Mesendoderm (in vitro differentiated cells): ENCODE measurements around the gene RC3H1.
A peak's percentile ranks its signal among the peaks of the same experiment; 100 is the strongest.

Source experiments
- DNase-seq: peaks from one replicate; pipeline ENCODE4 v3.0.0; 2013
- H2AK5ac ChIP-seq: 2 replicates; pipeline ENCODE4 v1.6.1; 2013; ENCODE audit warnings: low read length, inconsistent platforms
- H2BK120ac ChIP-seq: 2 replicates; pipeline ENCODE4 v1.6.1; 2013; ENCODE audit warnings: low read depth, mild to moderate bottlenecking, low read length, moderate library complexity, mixed read lengths
- H2BK15ac ChIP-seq: replicated peaks from 2 replicates; pipeline ENCODE4 v1.6.1; 2013; ENCODE audit warnings: low read depth, mild to moderate bottlenecking, moderate library complexity
- H2BK5ac ChIP-seq: 2 replicates; pipeline ENCODE4 v1.6.1; 2013; ENCODE audit warnings: low read length, inconsistent platforms
- H3K18ac ChIP-seq: 2 replicates; pipeline ENCODE4 v1.6.1; 2013; ENCODE audit warnings: mild to moderate bottlenecking, low read length, mixed read lengths
- H3K23ac ChIP-seq: one replicate; pipeline ENCODE4 v1.6.1; 2013; ENCODE audit warnings: low read length
- H3K27ac ChIP-seq: 2 replicates; pipeline ENCODE4 v1.5.1; 2013; ENCODE audit warnings: low read depth, mild to moderate bottlenecking, inconsistent platforms, low read length, moderate library complexity
- H3K27me3 ChIP-seq: 2 replicates; pipeline ENCODE4 v1.6.1; 2013; ENCODE audit warnings: low read length, control low read depth, mild to moderate bottlenecking, inconsistent platforms; ENCODE audit not compliant: insufficient read depth, poor library complexity
- H3K36me3 ChIP-seq: 2 replicates; pipeline ENCODE4 v1.6.1; 2013; ENCODE audit warnings: low read length, inconsistent platforms; ENCODE audit not compliant: control insufficient read depth, insufficient read depth
- H3K4ac ChIP-seq: one replicate; pipeline ENCODE4 v1.6.1; 2013; ENCODE audit warnings: low read depth, mild to moderate bottlenecking, low read length, moderate library complexity
- H3K4me1 ChIP-seq: 2 replicates; pipeline ENCODE4 v1.6.1; 2013; ENCODE audit warnings: low read depth, low read length, inconsistent platforms; ENCODE audit not compliant: control insufficient read depth
- H3K4me2 ChIP-seq: 2 replicates; pipeline ENCODE4 v1.6.1; 2013; ENCODE audit warnings: low read length
- H3K4me3 ChIP-seq: 2 replicates; pipeline ENCODE4 v1.5.1; 2013; ENCODE audit warnings: mild to moderate bottlenecking, low read length
- H3K56ac ChIP-seq: one replicate; pipeline ENCODE4 v1.6.1; 2013; ENCODE audit warnings: low read length
- H3K79me1 ChIP-seq: 2 replicates; pipeline ENCODE4 v1.6.1; 2013; ENCODE audit warnings: low read length, inconsistent platforms
- H3K79me2 ChIP-seq: 2 replicates; pipeline ENCODE4 v1.6.1; 2013; ENCODE audit warnings: mild to moderate bottlenecking, low read length; ENCODE audit not compliant: control insufficient read depth, insufficient read depth
- H3K9ac ChIP-seq: 2 replicates; pipeline ENCODE4 v1.6.1; 2013; ENCODE audit warnings: low read length, inconsistent platforms
- H4K5ac ChIP-seq: one replicate; pipeline ENCODE4 v1.6.1; 2013; ENCODE audit warnings: low read length
- H4K8ac ChIP-seq: one replicate; pipeline ENCODE4 v1.6.1; 2013; ENCODE audit warnings: low read depth, mild to moderate bottlenecking, control low read depth, low read length, moderate library complexity
- WGBS: extraction: QIAGEN DNeasy Blood & Tissue Kit; methylation state at CpG from one replicate; pipeline ENCODE4 v1.1.7; 2013; ENCODE audit warnings: low lambda C conversion rate, missing lambda C conversion rate; ENCODE audit not compliant: insufficient coverage; ENCODE audit errors: extremely low coverage; 5-methylcytosine and 5-hydroxymethylcytosine counted together

RC3H1 gene

DNA sequence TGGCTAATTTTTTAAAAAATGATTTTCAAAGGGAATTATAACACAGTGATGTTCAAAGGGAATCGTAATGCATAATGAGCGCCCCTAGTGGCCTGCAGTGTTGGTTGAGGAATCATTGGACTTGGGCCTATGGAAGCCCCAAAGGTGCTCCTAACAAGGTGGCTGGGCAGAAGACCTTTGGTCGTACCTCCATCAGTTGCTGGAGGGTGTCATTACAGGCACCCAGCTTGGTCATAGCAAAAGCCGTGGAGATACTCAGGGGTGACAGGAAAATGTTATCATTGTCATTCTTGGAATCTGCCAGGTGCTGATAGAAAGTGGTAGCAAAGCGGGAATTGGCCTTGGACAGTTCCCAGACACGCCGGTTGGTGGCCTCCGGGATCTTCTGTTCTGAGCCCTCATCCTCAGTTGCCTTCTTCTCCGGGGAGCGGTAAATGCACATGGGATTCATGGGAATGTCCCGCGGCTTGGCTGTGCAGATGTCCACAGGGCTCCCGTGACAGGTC lies 107.7 kb downstream of the RC3H1 start:
- H2AK5ac ChIP-seq, result no peak overlapping the region
- H3K4me2 ChIP-seq, result no peak overlapping the region
- no peak overlapping the region for H4K5ac ChIP-seq
- no peak overlapping the region for H3K18ac ChIP-seq
- H2BK120ac ChIP-seq, result no peak overlapping the region
- no peaks in the 10 kb centered on the region for H3K79me2 ChIP-seq
- WGBS, result no CpG with 5 or more reads among the region's 13 CpGs
- H3K4me1 ChIP-seq, result no peaks in the 10 kb centered on the region
- H2BK5ac ChIP-seq, result no peak overlapping the region
- H3K23ac ChIP-seq, result no peak overlapping the region
- no peak overlapping the region for H3K9ac ChIP-seq
- no peak overlapping the region for H3K56ac ChIP-seq
- no peak overlapping the region for H3K4me3 ChIP-seq
- H2BK15ac ChIP-seq, result no peak overlapping the region
- no peaks in the 10 kb centered on the region for H3K79me1 ChIP-seq
- H3K27ac ChIP-seq, result no peak overlapping the region
- no peak overlapping the region for H3K4ac ChIP-seq
- H3K36me3 ChIP-seq, result no peaks in the 10 kb centered on the region
- no peak overlapping the region for H4K8ac ChIP-seq
- no peaks in the 10 kb centered on the region for H3K27me3 ChIP-seq
- peak; percentile 56 for DNase-seq

GRCh38 chr1:173913111-173913510 lies 109.0 kb downstream of the RC3H1 start:
- H3K27me3 ChIP-seq, result no peaks in the 10 kb centered on the region
- no peak overlapping the region for H3K9ac ChIP-seq
- no peaks in the 10 kb centered on the region for H3K79me1 ChIP-seq
- H3K4me1 ChIP-seq, result no peaks in the 10 kb centered on the region
- H3K23ac ChIP-seq, result no peak overlapping the region
- H3K4me2 ChIP-seq, result no peak overlapping the region
- no peak overlapping the region for H3K4me3 ChIP-seq
- no peak overlapping the region for H4K5ac ChIP-seq
- H3K27ac ChIP-seq, result no peak overlapping the region
- no peak overlapping the region for H2AK5ac ChIP-seq
- H3K56ac ChIP-seq, result no peak overlapping the region
- no CpG with 5 or more reads among the region's 3 CpGs for WGBS
- no peak overlapping the region for H2BK120ac ChIP-seq
- H4K8ac ChIP-seq, result no peak overlapping the region
- H3K4ac ChIP-seq, result no peak overlapping the region
- no peak overlapping the region for H2BK15ac ChIP-seq
- no peaks in the 10 kb centered on the region for H3K79me2 ChIP-seq
- H2BK5ac ChIP-seq, result no peak overlapping the region
- no peaks in the 10 kb centered on the region for H3K36me3 ChIP-seq
- no peak for DNase-seq
- no peak overlapping the region for H3K18ac ChIP-seq

DNA sequence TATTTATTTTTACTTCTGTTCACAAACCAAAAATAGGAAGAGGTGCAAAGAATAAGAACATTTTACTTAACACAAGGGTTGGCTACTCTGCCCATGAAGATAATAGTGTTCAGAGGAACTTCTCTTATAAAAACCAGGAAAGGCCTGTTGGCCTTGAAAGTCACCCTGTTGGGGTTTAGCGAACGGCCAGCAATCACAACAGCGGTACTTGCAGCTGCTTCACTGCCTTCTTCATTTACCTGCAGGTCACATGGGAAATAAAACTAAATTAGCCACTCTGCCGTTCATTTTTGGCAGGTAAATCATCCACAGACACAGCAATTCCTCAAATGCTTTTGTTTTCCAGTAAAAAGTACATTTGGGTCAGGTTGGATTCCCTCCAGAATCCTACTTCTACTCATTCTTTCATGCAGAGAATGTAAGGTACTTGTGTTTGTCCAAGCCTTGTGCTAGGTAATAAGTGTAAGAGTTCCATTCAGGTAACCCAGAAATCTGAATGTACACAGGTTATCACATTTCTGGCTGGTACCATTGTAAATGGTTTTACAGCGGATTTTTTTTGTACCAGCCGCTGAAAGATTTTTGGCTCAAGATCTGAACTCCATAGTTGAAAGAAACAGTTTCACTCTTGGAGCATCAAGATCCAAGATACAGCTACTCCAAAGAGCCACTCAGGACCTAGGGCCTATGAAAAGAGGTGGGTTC lies 118.2 kb downstream of the RC3H1 start:
- H2BK5ac ChIP-seq, result no peak overlapping the region
- no peak overlapping the region for H2BK15ac ChIP-seq
- no peaks in the 10 kb centered on the region for H3K79me2 ChIP-seq
- H3K27ac ChIP-seq, result no peak overlapping the region
- no peak overlapping the region for H3K4me3 ChIP-seq
- no peaks in the 10 kb centered on the region for H3K27me3 ChIP-seq
- H2BK120ac ChIP-seq, result no peak overlapping the region
- H4K5ac ChIP-seq, result no peak overlapping the region
- no peak overlapping the region for H3K23ac ChIP-seq
- no peaks in the 10 kb centered on the region for H3K36me3 ChIP-seq
- H3K4me2 ChIP-seq, result no peak overlapping the region
- H2AK5ac ChIP-seq, result no peak overlapping the region
- H3K79me1 ChIP-seq, result peaks cover 1% of the 10 kb centered on the region
- H3K4ac ChIP-seq, result no peak overlapping the region
- H3K4me1 ChIP-seq, result no peaks in the 10 kb centered on the region
- H3K18ac ChIP-seq, result no peak overlapping the region
- H3K9ac ChIP-seq, result no peak overlapping the region
- no peak overlapping the region for H4K8ac ChIP-seq
- no peak overlapping the region for H3K56ac ChIP-seq
- WGBS, result no CpG with 5 or more reads among the region's 6 CpGs
- DNase-seq, result no peak

DNA sequence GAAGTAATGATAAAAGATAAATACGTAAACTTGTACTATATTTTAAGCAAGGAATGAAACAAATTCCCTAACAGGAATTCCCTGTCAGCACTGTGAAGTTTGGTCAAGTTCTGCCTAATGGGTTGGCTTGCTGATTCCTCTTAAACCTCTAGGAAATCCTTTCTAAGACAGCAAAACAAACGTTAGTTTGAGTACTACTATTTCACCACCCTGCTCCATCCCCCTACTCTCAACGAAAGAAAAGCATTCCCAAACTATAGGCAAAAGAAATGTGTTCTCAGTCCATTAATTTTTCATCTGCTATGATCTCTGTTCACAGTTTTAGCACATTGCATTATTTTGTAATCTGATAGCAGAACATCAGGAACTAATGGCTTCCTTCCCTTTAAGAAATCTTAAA lies 121.2 kb downstream of the RC3H1 start:
- Histone ChIP-seq H3K4me3 (no peak overlapping the region), H4K8ac (no peak overlapping the region), H2BK15ac (no peak overlapping the region), H3K18ac (no peak overlapping the region), H4K5ac (no peak overlapping the region), H3K9ac (no peak overlapping the region), H3K36me3 (no peaks in the 10 kb centered on the region), H3K4me2 (no peak overlapping the region), H3K4me1 (no peaks in the 10 kb centered on the region), H2BK5ac (no peak overlapping the region), H3K79me1 (peaks cover 1% of the 10 kb centered on the region), H2AK5ac (no peak overlapping the region), H3K4ac (no peak overlapping the region), H3K56ac (no peak overlapping the region), H3K79me2 (no peaks in the 10 kb centered on the region), H2BK120ac (no peak overlapping the region), H3K27me3 (no peaks in the 10 kb centered on the region), H3K23ac (no peak overlapping the region), H3K27ac (no peak overlapping the region)
- no peak for DNase-seq
- whole genome bisulfite sequencing, result 100% methylated on average over 1 of the region's 3 CpGs

- Histone ChIP-seq H3K79me1 (peaks cover 3% of the 10 kb centered on the region), H3K4me2 (no peak overlapping the region), H4K8ac (no peak overlapping the region), H3K18ac (no peak overlapping the region), H3K4ac (no peak overlapping the region), H3K9ac (no peak overlapping the region), H3K79me2 (no peaks in the 10 kb centered on the region), H3K23ac (no peak overlapping the region), H2BK5ac (no peak overlapping the region), H3K4me1 (no peaks in the 10 kb centered on the region), H3K56ac (no peak overlapping the region), H2BK120ac (no peak overlapping the region), H3K27ac (no peak overlapping the region), H4K5ac (no peak overlapping the region), H3K27me3 (no peaks in the 10 kb centered on the region), H2BK15ac (no peak overlapping the region), H3K4me3 (no peak overlapping the region), H2AK5ac (no peak overlapping the region), H3K36me3 (no peaks in the 10 kb centered on the region)
- WGBS, result no CpG with 5 or more reads among the region's 2 CpGs
- no peak for DNase-seq
Measured at GRCh38 chr1:173900427-173900826, 121.7 kb downstream of the RC3H1 start.

DNA sequence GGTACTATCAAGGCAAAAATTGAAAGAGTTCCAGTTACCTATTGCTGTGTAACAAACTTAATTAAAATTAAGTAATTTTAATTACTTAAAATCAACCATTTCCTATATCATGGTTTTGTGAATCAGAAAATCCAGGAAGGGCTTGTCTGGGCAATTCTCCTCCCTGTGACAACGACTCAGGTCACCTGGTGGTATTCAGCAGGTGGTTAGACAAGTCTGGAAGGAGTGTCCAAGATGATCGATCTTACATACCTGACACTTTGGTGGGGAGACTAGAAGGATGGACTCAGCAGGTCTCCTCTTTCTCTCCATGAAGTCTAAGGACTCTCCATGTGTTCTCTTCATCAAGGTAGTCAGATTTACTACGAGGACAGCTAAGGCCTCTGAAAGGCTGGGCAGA lies 128.0 kb downstream of the RC3H1 start:
- H3K4ac ChIP-seq, result no peak overlapping the region
- H3K27ac ChIP-seq, result no peak overlapping the region
- H4K5ac ChIP-seq, result no peak overlapping the region
- no peak overlapping the region for H2BK120ac ChIP-seq
- H3K4me1 ChIP-seq, result no peaks in the 10 kb centered on the region
- no CpG with 5 or more reads among the region's 3 CpGs for WGBS
- H3K23ac ChIP-seq, result no peak overlapping the region
- H3K36me3 ChIP-seq, result no peaks in the 10 kb centered on the region
- no peak for DNase-seq
- peaks cover 5% of the 10 kb centered on the region for H3K79me1 ChIP-seq
- no peak overlapping the region for H3K4me3 ChIP-seq
- H3K18ac ChIP-seq, result no peak overlapping the region
- no peak overlapping the region for H2BK5ac ChIP-seq
- H2BK15ac ChIP-seq, result no peak overlapping the region
- no peaks in the 10 kb centered on the region for H3K27me3 ChIP-seq
- H4K8ac ChIP-seq, result no peak overlapping the region
- H3K4me2 ChIP-seq, result no peak overlapping the region
- H3K79me2 ChIP-seq, result no peaks in the 10 kb centered on the region
- no peak overlapping the region for H2AK5ac ChIP-seq
- no peak overlapping the region for H3K9ac ChIP-seq
- H3K56ac ChIP-seq, result no peak overlapping the region
